GM12878 (cell line): ENCODE data around the gene CNDP1. TPM values are rescaled to one million over a fixed set of nuclear protein-coding genes. Genes with fewer than 3 reads are reported as not detected.

Source experiments
- ATAC-seq: fragments of 200-7000 bp; cut with Tn5 transposase; 3 replicates; pipeline ENCODE4 v1.9.1; 2020; ENCODE audit warnings: mild to moderate bottlenecking, moderate library complexity
- BruUV-seq: library from RNA; stranded (reverse); fragments of 400-500 nt; replicated peaks from 2 replicates; lab custom pipeline; 2021; lab: Mats Ljungman, UMichigan
- CTCF ChIA-PET: fragments of 300-600 bp; sonication (Branson Sonifier 250); formaldehyde crosslinking; extraction: SDS; loops from one replicate; lab custom pipeline; 2021; ENCODE audit warnings: inconsistent platforms; lab: Yijun Ruan, JAX
- POLR2A ChIA-PET: fragments of 350-600 bp; formaldehyde crosslinking; extraction: SDS; loops from one replicate; lab custom pipeline; 2021; ENCODE audit warnings: inconsistent platforms; lab: Charles Lee
- RAD21 ChIA-PET: fragments of 300-600 bp; sonication (Branson Sonifier 250); formaldehyde crosslinking; loops from one replicate; lab custom pipeline; 2023; ENCODE audit warnings: antibody characterized with exemption; ENCODE audit not compliant: unreplicated experiment; lab: Charles Lee
- SMC1A ChIA-PET: fragments of 300-600 bp; sonication (Branson Sonifier 250); formaldehyde crosslinking; loops from one replicate; lab custom pipeline; 2023; ENCODE audit not compliant: unreplicated experiment, uncharacterized antibody; lab: Charles Lee
- DNase-seq: peaks from one replicate; pipeline ENCODE4 v3.0.0-alpha.2; 2011; ENCODE audit warnings: low read depth, low spot score
- FAIRE-seq: peaks from 3 replicates; lab custom pipeline; 2011; peaks lifted over from hg19 to GRCh38; lab: Jason Lieb, UNC
- H2AFZ ChIP-seq: 2 replicates; pipeline ENCODE4 v1.6.0; 2011; ENCODE audit warnings: low read depth, low read length, control low read depth; ENCODE audit not compliant: control insufficient read depth
- H3K27ac ChIP-seq: 2 replicates; pipeline ENCODE4 v1.5.1; 2011; ENCODE audit warnings: control low read depth; ENCODE audit not compliant: control insufficient read depth, insufficient read depth
- H3K27me3 ChIP-seq, 2 experiments: replicated peaks in 1 of 2; 2 replicates each; pipeline versions ENCODE4 v1.6.0 to v1.6.1; 2011; ENCODE audit warnings: low read length in 1 of 2; ENCODE audit not compliant: control insufficient read depth in 2 of 2, insufficient read depth in 2 of 2
- H3K36me3 ChIP-seq, 2 experiments: 2 replicates each; pipeline ENCODE4 v1.5.1; 2011; ENCODE audit warnings: low read length in 1 of 2; ENCODE audit not compliant: control insufficient read depth in 2 of 2, insufficient read depth in 2 of 2
- H3K4me1 ChIP-seq: 2 replicates; pipeline ENCODE4 v1.6.1; 2011; ENCODE audit warnings: mild to moderate bottlenecking, low read length, moderate library complexity, mixed read lengths; ENCODE audit not compliant: control insufficient read depth, insufficient read depth
- H3K4me2 ChIP-seq: 2 replicates; pipeline ENCODE4 v1.6.0; 2011; ENCODE audit warnings: control low read depth; ENCODE audit not compliant: control insufficient read depth, insufficient read depth
- H3K4me3 ChIP-seq: fragments of 200-600 bp; sonication (generic); 2 replicates; pipeline ENCODE4 v1.5.1; 2016
- H3K79me2 ChIP-seq: 2 replicates; pipeline ENCODE4 v1.6.0; 2011; ENCODE audit warnings: low read length; ENCODE audit not compliant: control insufficient read depth, insufficient read depth
- H3K9ac ChIP-seq: 2 replicates; pipeline ENCODE4 v1.8.0; 2011; ENCODE audit warnings: low read length, control low read depth, mixed read lengths; ENCODE audit not compliant: control insufficient read depth, insufficient read depth
- H3K9me3 ChIP-seq: replicated peaks from 3 replicates; pipeline ENCODE4 v1.5.1; 2011; ENCODE audit warnings: mild to moderate bottlenecking, low read length; ENCODE audit not compliant: control insufficient read depth, insufficient read depth
- H4K20me1 ChIP-seq: 2 replicates; pipeline ENCODE4 v1.6.0; 2011; ENCODE audit not compliant: control insufficient read depth, insufficient read depth
- CHD1 ChIP-seq: IDR thresholded peaks from 2 replicates; pipeline ENCODE4 v1.6.1; 2012; ENCODE audit warnings: low read depth, low read length, improper control_type of control experiment
- POLR2AphosphoS2 ChIP-seq: IDR thresholded peaks from 2 replicates; pipeline ENCODE4 v1.6.1; 2011; ENCODE audit warnings: low read depth, mild to moderate bottlenecking, low read length, improper control_type of control experiment, moderate library complexity
- RB1 ChIP-seq: fragments of 450-650 bp; formaldehyde crosslinking; IDR thresholded peaks from 2 replicates; pipeline ENCODE4 v1.6.1; 2017; ENCODE audit warnings: mild to moderate bottlenecking, borderline replicate concordance
- SIX5 ChIP-seq: IDR thresholded peaks from 2 replicates; pipeline ENCODE4 v1.6.1; 2011; ENCODE audit warnings: mild to moderate bottlenecking, low read depth, low read length, moderate library complexity; ENCODE audit not compliant: severe bottlenecking
- SREBF2 ChIP-seq: IDR thresholded peaks from 2 replicates; pipeline ENCODE4 v1.6.1; 2012; ENCODE audit warnings: mild to moderate bottlenecking, low read length
- SRF ChIP-seq, 2 experiments: IDR thresholded peaks; 2 replicates each; pipeline ENCODE4 v1.6.1; 2011; ENCODE audit warnings: low read depth in 2 of 2, low read length in 2 of 2, mild to moderate bottlenecking in 1 of 2, moderate library complexity in 1 of 2
- YY1 ChIP-seq: IDR thresholded peaks from 2 replicates; pipeline ENCODE4 v1.6.1; 2011; ENCODE audit warnings: low read depth, mild to moderate bottlenecking, low read length
- ZBED1 ChIP-seq: IDR thresholded peaks from 2 replicates; pipeline ENCODE4 v1.6.1; 2016; ENCODE audit warnings: borderline replicate concordance
- ZNF384 ChIP-seq: IDR thresholded peaks from 2 replicates; pipeline ENCODE4 v1.6.1; 2012; ENCODE audit warnings: low read depth, mild to moderate bottlenecking, low read length, improper control_type of control experiment, borderline replicate concordance
- ZNF622 ChIP-seq: fragments of 450-650 bp; IDR thresholded peaks from 2 replicates; pipeline ENCODE4 v1.6.1; 2017; ENCODE audit warnings: mild to moderate bottlenecking, inconsistent platforms
- WGBS: methylation state at CpG from one replicate; pipeline ENCODE4 v1.1.6; 2016; ENCODE audit warnings: low lambda C conversion rate; ENCODE audit not compliant: insufficient replicate concordance, insufficient coverage; ENCODE audit errors: missing lambda C conversion rate; 5-methylcytosine and 5-hydroxymethylcytosine counted together
- in situ Hi-C: fragments of 300-500 bp; cut with MboI; formaldehyde crosslinking; loops from 9 replicates; pipeline ENCODE4 v1.14.3; 2018; ENCODE audit warnings: mixed read lengths
- intact Hi-C: fragments of 100-400 bp; cut with micrococcal nuclease; formaldehyde crosslinking; loops from one replicate; pipeline ENCODE4 v1.14.2; 2022; ENCODE audit not compliant: unreplicated experiment
- polyA plus RNA-seq, 11 experiments: library from polyadenylated mRNA; depleted of rRNA in 4 of 11; unstranded in 6 of 11; stranded (reverse) in 5 of 11; fragments of >200 nt; fragmentation: Nextera tagmentation in 4 of 11; fragmentation: Illumina TruSeq in 1 of 11; extraction: Ambion mirVana in 4 of 11; extraction: Trizol in 1 of 11; gene quantifications; 1 replicate in 1 of 11; 2 replicates in 10 of 11; pipeline versions ENCODE4 v1.2.1 to v1.2.3, GENCODE V29; 2011 to 2016; ENCODE audit warnings: inconsistent platforms in 2 of 11, missing spikeins in 2 of 11, low read depth in 1 of 11
- total RNA-seq, 4 experiments: library from RNA; depleted of rRNA in 3 of 4; stranded (reverse); fragments of >200 nt in 3 of 4; fragmentation: Illumina TruSeq in 1 of 4; extraction: Trizol in 1 of 4; gene quantifications; 2 replicates each; pipeline versions ENCODE4 v1.2.1 to v1.2.3, GENCODE V29; 2013 to 2021
- TF ChIP-seq, protein P1 (sequence below): fragments of 450-650 bp; formaldehyde crosslinking; IDR thresholded peaks from 2 replicates; pipeline ENCODE4 v1.4.0; 2022; ENCODE audit warnings: mild to moderate bottlenecking, moderate library complexity
- TF ChIP-seq, protein P2 (sequence below): IDR thresholded peaks from 2 replicates; pipeline ENCODE4 v1.6.1; 2011; ENCODE audit warnings: borderline replicate concordance, low read depth, mild to moderate bottlenecking, moderate library complexity, mixed read lengths, low read length; ENCODE audit not compliant: insufficient read depth; ENCODE audit errors: extremely low read length
- TF ChIP-seq, protein P3 (sequence below): IDR thresholded peaks from 2 replicates; pipeline ENCODE4 v1.6.1; 2011; ENCODE audit warnings: low read depth, mild to moderate bottlenecking, low read length, moderate library complexity, borderline replicate concordance; ENCODE audit errors: extremely low read depth
- TF ChIP-seq, protein P4 (sequence below): fragments of 450-650 bp; conservative IDR thresholded peaks from 2 replicates; pipeline ENCODE4 v1.6.1; 2017; ENCODE audit warnings: mild to moderate bottlenecking, moderate library complexity

CNDP1 gene
- total and polyA plus RNA-seq, 10 of the 15 experiments (the other 5 are each of a cell fraction or from before 2014, with no cell fraction given): 0.04 to 0.05 TPM; not detected in 8

DNA sequence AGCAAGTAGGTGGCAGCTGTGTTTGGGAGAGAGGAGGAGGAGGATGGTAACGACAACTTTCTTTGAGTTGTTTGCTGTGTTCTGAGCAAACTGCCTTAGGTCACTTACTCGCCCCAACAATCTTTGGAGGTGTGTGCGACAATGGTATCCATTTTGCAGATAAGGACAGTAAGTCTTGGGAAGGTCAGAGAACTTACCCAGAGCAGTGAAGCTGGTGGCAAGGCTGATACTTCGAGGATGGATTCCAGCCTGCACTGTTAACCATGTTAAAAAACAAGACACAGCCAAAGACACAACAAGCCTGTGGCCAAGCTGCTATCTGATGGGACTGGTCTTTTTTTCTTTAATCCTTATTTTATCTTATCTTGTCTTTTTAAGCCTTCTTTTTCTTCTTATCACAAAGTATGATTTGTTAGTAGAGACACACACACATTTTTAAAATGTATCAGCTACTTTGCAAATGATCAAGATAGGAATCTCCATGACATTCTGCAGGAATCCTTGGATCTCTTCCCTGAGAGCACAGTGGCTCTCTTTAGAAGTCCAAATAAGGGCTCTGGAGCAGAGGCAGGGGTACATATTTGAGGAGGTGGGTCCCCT lies 27.9 kb downstream of the CNDP1 start (continued):
- TF ChIP-seq SREBF2: no peak
- TF ChIP-seq, protein P1, sequence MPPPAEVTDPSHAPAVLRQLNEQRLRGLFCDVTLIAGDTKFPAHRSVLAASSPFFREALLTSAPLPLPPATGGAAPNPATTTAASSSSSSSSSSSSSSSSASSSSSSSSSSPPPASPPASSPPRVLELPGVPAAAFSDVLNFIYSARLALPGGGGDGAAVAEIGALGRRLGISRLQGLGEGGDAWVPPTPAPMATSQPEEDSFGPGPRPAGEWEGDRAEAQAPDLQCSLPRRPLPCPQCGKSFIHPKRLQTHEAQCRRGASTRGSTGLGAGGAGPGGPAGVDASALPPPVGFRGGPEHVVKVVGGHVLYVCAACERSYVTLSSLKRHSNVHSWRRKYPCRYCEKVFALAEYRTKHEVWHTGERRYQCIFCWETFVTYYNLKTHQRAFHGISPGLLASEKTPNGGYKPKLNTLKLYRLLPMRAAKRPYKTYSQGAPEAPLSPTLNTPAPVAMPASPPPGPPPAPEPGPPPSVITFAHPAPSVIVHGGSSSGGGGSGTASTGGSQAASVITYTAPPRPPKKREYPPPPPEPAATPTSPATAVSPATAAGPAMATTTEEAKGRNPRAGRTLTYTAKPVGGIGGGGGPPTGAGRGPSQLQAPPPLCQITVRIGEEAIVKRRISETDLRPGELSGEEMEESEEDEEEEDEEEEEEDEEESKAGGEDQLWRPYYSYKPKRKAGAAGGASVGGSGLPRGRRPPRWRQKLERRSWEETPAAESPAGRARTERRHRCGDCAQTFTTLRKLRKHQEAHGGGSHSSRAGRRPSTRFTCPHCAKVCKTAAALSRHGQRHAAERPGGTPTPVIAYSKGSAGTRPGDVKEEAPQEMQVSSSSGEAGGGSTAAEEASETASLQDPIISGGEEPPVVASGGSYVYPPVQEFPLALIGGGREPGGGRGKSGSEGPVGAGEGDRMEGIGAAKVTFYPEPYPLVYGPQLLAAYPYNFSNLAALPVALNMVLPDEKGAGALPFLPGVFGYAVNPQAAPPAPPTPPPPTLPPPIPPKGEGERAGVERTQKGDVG (CRISPR knock-in tag): no peak

DNA sequence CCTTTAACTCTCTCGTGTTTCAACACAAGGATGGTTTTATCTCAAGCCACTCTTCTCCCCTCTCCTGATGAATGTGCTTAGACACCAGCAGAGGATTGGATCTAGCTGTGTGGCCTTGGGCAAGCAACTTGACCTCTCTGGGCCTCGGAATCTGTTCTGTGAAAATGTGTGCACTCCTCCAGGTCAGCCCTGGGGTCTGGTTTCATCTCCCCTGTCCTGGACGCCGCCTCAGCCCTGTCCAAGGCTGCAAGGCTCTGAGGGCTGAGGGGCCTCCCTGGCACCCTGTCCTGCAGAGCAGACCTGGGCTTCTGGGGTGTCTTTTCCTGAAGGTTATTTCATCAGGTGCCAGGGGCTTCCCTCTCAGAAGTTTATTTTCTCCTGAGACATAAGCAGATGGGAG lies 28.5 kb downstream of the CNDP1 start:
- BruUV-seq: no TSS peak
- Histone ChIP-seq H4K20me1 (no peaks in the 10 kb centered on the region), H3K27me3 (no peaks in the 10 kb centered on the region; a peak in 2 of 4 replicates), H2AFZ (no peak overlapping the region), H3K36me3 (no peaks in the 10 kb centered on the region), H3K27ac (no peak overlapping the region), H3K9ac (no peak overlapping the region), H3K4me2 (no peak overlapping the region), H3K4me1 (no peaks in the 10 kb centered on the region), H3K9me3 (no peaks in the 10 kb centered on the region; the same call in 2 of the 3 replicates), H3K4me3 (no peak overlapping the region), H3K79me2 (no peaks in the 10 kb centered on the region)
- ChIA-PET CTCF (interaction anchor here (3.4 kb wide), 1 partner anchor 11 kb away, joined by 13 read pairs; no protein-coding TSS in a partner anchor), POLR2A (no interaction called here), SMC1A (interaction anchor here (1.0 kb wide), 1 partner anchor 11 kb away, joined by 3 read pairs; no protein-coding TSS in a partner anchor), RAD21 (no interaction called here)
- ATAC-seq (no peak), FAIRE-seq (no peak), DNase-seq (no peak)
- WGBS: 2% methylated on average over 4 of the region's 4 CpGs
- in situ Hi-C loops (no loop called here), intact Hi-C loops (no loop called here)
- no peak for TF ChIP-seq SIX5
- TF ChIP-seq SRF (IDR thresholded peaks at IDR 0.05; ENCODE audit: low read depth in 2 of 2, low read length in 2 of 2): no peak
- no peak for TF ChIP-seq POLR2AphosphoS2
- no peak for TF ChIP-seq CHD1
- TF ChIP-seq, protein P2, sequence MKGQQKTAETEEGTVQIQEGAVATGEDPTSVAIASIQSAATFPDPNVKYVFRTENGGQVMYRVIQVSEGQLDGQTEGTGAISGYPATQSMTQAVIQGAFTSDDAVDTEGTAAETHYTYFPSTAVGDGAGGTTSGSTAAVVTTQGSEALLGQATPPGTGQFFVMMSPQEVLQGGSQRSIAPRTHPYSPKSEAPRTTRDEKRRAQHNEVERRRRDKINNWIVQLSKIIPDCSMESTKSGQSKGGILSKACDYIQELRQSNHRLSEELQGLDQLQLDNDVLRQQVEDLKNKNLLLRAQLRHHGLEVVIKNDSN: no peak
- TF ChIP-seq, protein P3, sequence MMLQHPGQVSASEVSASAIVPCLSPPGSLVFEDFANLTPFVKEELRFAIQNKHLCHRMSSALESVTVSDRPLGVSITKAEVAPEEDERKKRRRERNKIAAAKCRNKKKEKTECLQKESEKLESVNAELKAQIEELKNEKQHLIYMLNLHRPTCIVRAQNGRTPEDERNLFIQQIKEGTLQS: no peak
- no peak for TF ChIP-seq YY1
- TF ChIP-seq ZNF622: no peak
- no peak for TF ChIP-seq ZBED1
- TF ChIP-seq ZNF384: no peak
- TF ChIP-seq, protein P4, sequence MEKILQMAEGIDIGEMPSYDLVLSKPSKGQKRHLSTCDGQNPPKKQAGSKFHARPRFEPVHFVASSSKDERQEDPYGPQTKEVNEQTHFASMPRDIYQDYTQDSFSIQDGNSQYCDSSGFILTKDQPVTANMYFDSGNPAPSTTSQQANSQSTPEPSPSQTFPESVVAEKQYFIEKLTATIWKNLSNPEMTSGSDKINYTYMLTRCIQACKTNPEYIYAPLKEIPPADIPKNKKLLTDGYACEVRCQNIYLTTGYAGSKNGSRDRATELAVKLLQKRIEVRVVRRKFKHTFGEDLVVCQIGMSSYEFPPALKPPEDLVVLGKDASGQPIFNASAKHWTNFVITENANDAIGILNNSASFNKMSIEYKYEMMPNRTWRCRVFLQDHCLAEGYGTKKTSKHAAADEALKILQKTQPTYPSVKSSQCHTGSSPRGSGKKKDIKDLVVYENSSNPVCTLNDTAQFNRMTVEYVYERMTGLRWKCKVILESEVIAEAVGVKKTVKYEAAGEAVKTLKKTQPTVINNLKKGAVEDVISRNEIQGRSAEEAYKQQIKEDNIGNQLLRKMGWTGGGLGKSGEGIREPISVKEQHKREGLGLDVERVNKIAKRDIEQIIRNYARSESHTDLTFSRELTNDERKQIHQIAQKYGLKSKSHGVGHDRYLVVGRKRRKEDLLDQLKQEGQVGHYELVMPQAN: no peak
- TF ChIP-seq RB1: no peak
